Lung (tissue), 12 donors: ENCODE measurements around the gene DNAJB11. TPM values are rescaled to one million over a fixed set of nuclear protein-coding genes. Genes with fewer than 3 reads are reported as not detected.
A peak's percentile ranks its signal among the peaks of the same experiment; 100 is the strongest.

ENCODE experiments used
- ATAC-seq: fragments of 200-7000 bp; cut with Tn5 transposase; one replicate; pipeline ENCODE4 v1.9.1; 2020; ENCODE audit warnings: moderate number of reproducible peaks; ENCODE audit not compliant: insufficient read depth, low FRiP score
- DNase-seq, 3 donors: peaks; one replicate each; pipeline ENCODE4 v3.0.0-alpha.2; 2013 to 2017
- H3K27ac ChIP-seq, 2 donors: one replicate each; pipeline ENCODE4 v1.5.1; 2013; ENCODE audit warnings: mild to moderate bottlenecking in 2 of 2, moderate library complexity in 2 of 2, control low read depth in 1 of 2, inconsistent platforms in 1 of 2, low read depth in 1 of 2, low read length in 1 of 2
- H3K27me3 ChIP-seq, 3 donors: one replicate each; pipeline ENCODE4 v1.5.1; 2013; ENCODE audit warnings: low read length in 2 of 3; ENCODE audit not compliant: control insufficient read depth in 3 of 3, insufficient read depth in 3 of 3
- H3K36me3 ChIP-seq, 4 donors: one replicate each; pipeline ENCODE4 v1.5.1; 2013; ENCODE audit warnings: low read length in 4 of 4, mild to moderate bottlenecking in 1 of 4, moderate library complexity in 1 of 4; ENCODE audit not compliant: control insufficient read depth in 4 of 4, insufficient read depth in 4 of 4
- H3K4me1 ChIP-seq, 5 donors: one replicate each; pipeline ENCODE4 v1.5.1; 2013; ENCODE audit warnings: low read length in 5 of 5, mild to moderate bottlenecking in 2 of 5, moderate library complexity in 1 of 5; ENCODE audit not compliant: control insufficient read depth in 5 of 5, insufficient read depth in 5 of 5
- H3K4me3 ChIP-seq: one replicate; pipeline ENCODE4 v1.5.1; 2013; ENCODE audit warnings: mild to moderate bottlenecking, control low read depth, moderate library complexity
- H3K9ac ChIP-seq, 2 donors: one replicate each; pipeline ENCODE4 v1.5.1; 2013; ENCODE audit warnings: low read length in 2 of 2, control low read depth in 1 of 2; ENCODE audit not compliant: insufficient read depth in 1 of 2
- H3K9me3 ChIP-seq, 4 donors: one replicate each; pipeline ENCODE4 v1.5.1; 2013; ENCODE audit warnings: low read length in 3 of 4, mild to moderate bottlenecking in 1 of 4, moderate library complexity in 1 of 4; ENCODE audit not compliant: control insufficient read depth in 4 of 4, insufficient read depth in 3 of 4
- CTCF ChIP-seq: IDR thresholded peaks from 2 replicates; pipeline ENCODE4 v1.5.1; 2012; ENCODE audit warnings: mild to moderate bottlenecking; ENCODE audit errors: control extremely low read depth, extremely low read depth
- WGBS, 2 donors: extraction: QIAGEN DNeasy Blood & Tissue Kit; methylation state at CpG; one replicate each; pipeline ENCODE4 v1.1.7; 2013; 5-methylcytosine and 5-hydroxymethylcytosine counted together
- polyA plus RNA-seq, 2 donors: library from polyadenylated mRNA; stranded (reverse); fragments of 200-250 nt; gene quantifications; one replicate each; pipeline ENCODE4 v1.2.1, GENCODE V29; 2013
- total RNA-seq, 2 donors: library from RNA; depleted of rRNA in 1 of 2; stranded (reverse); fragments of >200 nt in 1 of 2; gene quantifications; one replicate each; pipeline ENCODE4 v1.2.1, GENCODE V29; 2014 to 2021
- donor health status: control.
- donor health status: control.
- donor health status: Bipolar disorder and iron deficiency.
- donor health status: healthy.
- donor health status: DM: yes; HTN: yes; CAD: no.

Gene DNAJB11
- total and polyA plus RNA-seq, 4 donors = 46.1 to 109 (median 53.0) TPM

- Histone ChIP-seq H3K4me3 (no peak overlapping the region), H3K36me3 (no peaks in the 10 kb centered on the region), H3K27ac (peak overlapping the region in 1 of 2 donors; percentile 70), H3K9me3 (no peaks in the 10 kb centered on the region), H3K9ac (no peak overlapping the region), H3K27me3 (no peaks in the 10 kb centered on the region), H3K4me1 (peaks cover 0 to 2% (median 0%) of the 10 kb centered on the region in 5 donors)
- ATAC-seq (no peak), DNase-seq (no peak)
- WGBS, 2 donors = 88 to 97% methylated on average over 4 of the region's 4 CpGs
- no peak for TF ChIP-seq CTCF
Observed at GRCh38 chr3:186598794-186599141, 28.2 kb downstream of the DNAJB11 start.

- DNase-seq = no peak
- H3K4me3 ChIP-seq = no peak overlapping the region
- no peaks in the 10 kb centered on the region for H3K9me3 ChIP-seq
- no peak for ATAC-seq
- peaks cover 0 to 2% (median 0%) of the 10 kb centered on the region in 5 donors for H3K4me1 ChIP-seq
- no peaks in the 10 kb centered on the region for H3K36me3 ChIP-seq
- 84 to 86% methylated on average over 12 of the region's 12 CpGs for WGBS, 2 donors
- no peak overlapping the region for H3K9ac ChIP-seq
- no peak for TF ChIP-seq CTCF
- no peaks in the 10 kb centered on the region for H3K27me3 ChIP-seq
- no peak overlapping the region for H3K27ac ChIP-seq
Observed at GRCh38 chr3:186599142-186599784, 28.7 kb downstream of the DNAJB11 start.

- Histone ChIP-seq H3K4me1 (peaks cover 0 to 2% (median 0%) of the 10 kb centered on the region in 5 donors), H3K36me3 (no peaks in the 10 kb centered on the region), H3K27ac (no peak overlapping the region), H3K9me3 (no peaks in the 10 kb centered on the region), H3K4me3 (no peak overlapping the region), H3K27me3 (no peaks in the 10 kb centered on the region), H3K9ac (no peak overlapping the region)
- no peak for TF ChIP-seq CTCF
- ATAC-seq (no peak), DNase-seq (no peak)
- WGBS, 2 donors = 93 to 94% methylated on average over 2 of the region's 2 CpGs
Observed at GRCh38 chr3:186599785-186600166, 29.3 kb downstream of the DNAJB11 start.

- DNase-seq = no peak
- TF ChIP-seq CTCF = no peak
- Histone ChIP-seq H3K36me3 (no peaks in the 10 kb centered on the region), H3K4me1 (peaks cover 0 to 2% (median 0%) of the 10 kb centered on the region in 5 donors), H3K27ac (no peak overlapping the region), H3K9ac (no peak overlapping the region), H3K4me3 (no peak overlapping the region), H3K27me3 (no peaks in the 10 kb centered on the region), H3K9me3 (no peaks in the 10 kb centered on the region)
- no peak for ATAC-seq
- WGBS, 2 donors = 65 to 67% methylated on average over 3 of the region's 3 CpGs
Observed at GRCh38 chr3:186600896-186601295, 30.4 kb downstream of the DNAJB11 start.
